ENCODE measurements around the gene PLCD3. TPM values are rescaled to one million over a fixed set of nuclear protein-coding genes. Genes with fewer than 3 reads are reported as not detected.
A peak's percentile ranks its signal among the peaks of the same experiment; 100 is the strongest.

PLCD3 gene
- total and polyA plus RNA-seq, 2 of the 13 experiments (the other 11 are each of a cell fraction or from before 2014, with no cell fraction given): 11.3 to 39.1 TPM

DNA sequence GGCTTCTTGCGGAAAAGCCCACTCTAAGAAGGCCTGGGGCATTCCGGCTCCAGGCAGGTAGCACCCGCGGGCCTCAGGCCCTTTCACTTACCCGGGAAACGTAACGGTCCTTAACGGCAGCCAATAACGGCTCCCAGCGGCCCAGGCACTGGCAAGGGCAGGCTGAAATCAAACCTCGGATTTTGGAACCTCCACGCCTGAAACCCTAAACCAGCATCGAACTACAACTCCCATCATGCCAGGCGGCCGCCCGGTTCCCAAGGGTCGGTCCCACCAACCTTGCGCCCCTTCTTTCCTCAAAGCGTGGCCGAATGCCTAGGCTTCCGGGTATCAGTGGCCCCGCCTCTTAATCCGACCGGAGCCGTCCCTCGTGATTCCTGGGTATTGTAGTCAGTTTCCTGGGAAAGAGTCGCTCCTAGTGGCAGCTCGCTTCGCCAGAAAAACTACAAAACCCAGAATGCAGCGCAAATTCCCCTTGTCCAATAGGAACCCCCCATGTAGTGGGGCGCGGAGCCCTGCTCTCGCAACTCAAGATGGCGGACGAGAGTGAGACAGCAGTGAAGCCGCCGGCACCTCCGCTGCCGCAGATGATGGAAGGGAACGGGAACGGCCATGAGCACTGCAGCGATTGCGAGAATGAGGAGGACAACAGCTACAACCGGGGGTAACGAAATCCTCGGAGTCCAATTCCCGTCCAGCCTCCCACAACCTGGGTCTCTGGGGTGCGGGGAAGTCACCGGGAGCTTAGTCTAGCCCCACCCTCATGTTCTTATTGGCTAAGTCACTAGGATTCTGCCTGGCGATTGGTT, 71.3 kb downstream of the PLCD3 start, which contains the start of gene NMT1 (continued):
- TF ChIP-seq, protein P1, sequence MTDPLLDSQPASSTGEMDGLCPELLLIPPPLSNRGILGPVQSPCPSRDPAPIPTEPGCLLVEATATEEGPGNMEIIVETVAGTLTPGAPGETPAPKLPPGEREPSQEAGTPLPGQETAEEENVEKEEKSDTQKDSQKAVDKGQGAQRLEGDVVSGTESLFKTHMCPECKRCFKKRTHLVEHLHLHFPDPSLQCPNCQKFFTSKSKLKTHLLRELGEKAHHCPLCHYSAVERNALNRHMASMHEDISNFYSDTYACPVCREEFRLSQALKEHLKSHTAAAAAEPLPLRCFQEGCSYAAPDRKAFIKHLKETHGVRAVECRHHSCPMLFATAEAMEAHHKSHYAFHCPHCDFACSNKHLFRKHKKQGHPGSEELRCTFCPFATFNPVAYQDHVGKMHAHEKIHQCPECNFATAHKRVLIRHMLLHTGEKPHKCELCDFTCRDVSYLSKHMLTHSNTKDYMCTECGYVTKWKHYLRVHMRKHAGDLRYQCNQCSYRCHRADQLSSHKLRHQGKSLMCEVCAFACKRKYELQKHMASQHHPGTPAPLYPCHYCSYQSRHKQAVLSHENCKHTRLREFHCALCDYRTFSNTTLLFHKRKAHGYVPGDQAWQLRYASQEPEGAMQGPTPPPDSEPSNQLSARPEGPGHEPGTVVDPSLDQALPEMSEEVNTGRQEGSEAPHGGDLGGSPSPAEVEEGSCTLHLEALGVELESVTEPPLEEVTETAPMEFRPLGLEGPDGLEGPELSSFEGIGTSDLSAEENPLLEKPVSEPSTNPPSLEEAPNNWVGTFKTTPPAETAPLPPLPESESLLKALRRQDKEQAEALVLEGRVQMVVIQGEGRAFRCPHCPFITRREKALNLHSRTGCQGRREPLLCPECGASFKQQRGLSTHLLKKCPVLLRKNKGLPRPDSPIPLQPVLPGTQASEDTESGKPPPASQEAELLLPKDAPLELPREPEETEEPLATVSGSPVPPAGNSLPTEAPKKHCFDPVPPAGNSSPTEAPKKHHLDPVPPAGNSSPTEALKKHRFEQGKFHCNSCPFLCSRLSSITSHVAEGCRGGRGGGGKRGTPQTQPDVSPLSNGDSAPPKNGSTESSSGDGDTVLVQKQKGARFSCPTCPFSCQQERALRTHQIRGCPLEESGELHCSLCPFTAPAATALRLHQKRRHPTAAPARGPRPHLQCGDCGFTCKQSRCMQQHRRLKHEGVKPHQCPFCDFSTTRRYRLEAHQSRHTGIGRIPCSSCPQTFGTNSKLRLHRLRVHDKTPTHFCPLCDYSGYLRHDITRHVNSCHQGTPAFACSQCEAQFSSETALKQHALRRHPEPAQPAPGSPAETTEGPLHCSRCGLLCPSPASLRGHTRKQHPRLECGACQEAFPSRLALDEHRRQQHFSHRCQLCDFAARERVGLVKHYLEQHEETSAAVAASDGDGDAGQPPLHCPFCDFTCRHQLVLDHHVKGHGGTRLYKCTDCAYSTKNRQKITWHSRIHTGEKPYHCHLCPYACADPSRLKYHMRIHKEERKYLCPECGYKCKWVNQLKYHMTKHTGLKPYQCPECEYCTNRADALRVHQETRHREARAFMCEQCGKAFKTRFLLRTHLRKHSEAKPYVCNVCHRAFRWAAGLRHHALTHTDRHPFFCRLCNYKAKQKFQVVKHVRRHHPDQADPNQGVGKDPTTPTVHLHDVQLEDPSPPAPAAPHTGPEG (CRISPR knock-in tag; IDR thresholded peaks at IDR 0.05): peak; percentile 63
- peak; percentile 81 for TF ChIP-seq NFKB2 (CRISPR knock-in tag; IDR thresholded peaks at IDR 0.05; ENCODE audit: borderline replicate concordance)
- no peak for TF ChIP-seq ZNF138 (CRISPR knock-in tag; IDR thresholded peaks at IDR 0.05; ENCODE audit: low read depth)
- TF ChIP-seq TAF1 (CRISPR knock-in tag; IDR thresholded peaks at IDR 0.05): peak; percentile 99
- TF ChIP-seq SMAD9 (CRISPR knock-in tag; IDR thresholded peaks at IDR 0.05): no peak
- TF ChIP-seq, protein P2, sequence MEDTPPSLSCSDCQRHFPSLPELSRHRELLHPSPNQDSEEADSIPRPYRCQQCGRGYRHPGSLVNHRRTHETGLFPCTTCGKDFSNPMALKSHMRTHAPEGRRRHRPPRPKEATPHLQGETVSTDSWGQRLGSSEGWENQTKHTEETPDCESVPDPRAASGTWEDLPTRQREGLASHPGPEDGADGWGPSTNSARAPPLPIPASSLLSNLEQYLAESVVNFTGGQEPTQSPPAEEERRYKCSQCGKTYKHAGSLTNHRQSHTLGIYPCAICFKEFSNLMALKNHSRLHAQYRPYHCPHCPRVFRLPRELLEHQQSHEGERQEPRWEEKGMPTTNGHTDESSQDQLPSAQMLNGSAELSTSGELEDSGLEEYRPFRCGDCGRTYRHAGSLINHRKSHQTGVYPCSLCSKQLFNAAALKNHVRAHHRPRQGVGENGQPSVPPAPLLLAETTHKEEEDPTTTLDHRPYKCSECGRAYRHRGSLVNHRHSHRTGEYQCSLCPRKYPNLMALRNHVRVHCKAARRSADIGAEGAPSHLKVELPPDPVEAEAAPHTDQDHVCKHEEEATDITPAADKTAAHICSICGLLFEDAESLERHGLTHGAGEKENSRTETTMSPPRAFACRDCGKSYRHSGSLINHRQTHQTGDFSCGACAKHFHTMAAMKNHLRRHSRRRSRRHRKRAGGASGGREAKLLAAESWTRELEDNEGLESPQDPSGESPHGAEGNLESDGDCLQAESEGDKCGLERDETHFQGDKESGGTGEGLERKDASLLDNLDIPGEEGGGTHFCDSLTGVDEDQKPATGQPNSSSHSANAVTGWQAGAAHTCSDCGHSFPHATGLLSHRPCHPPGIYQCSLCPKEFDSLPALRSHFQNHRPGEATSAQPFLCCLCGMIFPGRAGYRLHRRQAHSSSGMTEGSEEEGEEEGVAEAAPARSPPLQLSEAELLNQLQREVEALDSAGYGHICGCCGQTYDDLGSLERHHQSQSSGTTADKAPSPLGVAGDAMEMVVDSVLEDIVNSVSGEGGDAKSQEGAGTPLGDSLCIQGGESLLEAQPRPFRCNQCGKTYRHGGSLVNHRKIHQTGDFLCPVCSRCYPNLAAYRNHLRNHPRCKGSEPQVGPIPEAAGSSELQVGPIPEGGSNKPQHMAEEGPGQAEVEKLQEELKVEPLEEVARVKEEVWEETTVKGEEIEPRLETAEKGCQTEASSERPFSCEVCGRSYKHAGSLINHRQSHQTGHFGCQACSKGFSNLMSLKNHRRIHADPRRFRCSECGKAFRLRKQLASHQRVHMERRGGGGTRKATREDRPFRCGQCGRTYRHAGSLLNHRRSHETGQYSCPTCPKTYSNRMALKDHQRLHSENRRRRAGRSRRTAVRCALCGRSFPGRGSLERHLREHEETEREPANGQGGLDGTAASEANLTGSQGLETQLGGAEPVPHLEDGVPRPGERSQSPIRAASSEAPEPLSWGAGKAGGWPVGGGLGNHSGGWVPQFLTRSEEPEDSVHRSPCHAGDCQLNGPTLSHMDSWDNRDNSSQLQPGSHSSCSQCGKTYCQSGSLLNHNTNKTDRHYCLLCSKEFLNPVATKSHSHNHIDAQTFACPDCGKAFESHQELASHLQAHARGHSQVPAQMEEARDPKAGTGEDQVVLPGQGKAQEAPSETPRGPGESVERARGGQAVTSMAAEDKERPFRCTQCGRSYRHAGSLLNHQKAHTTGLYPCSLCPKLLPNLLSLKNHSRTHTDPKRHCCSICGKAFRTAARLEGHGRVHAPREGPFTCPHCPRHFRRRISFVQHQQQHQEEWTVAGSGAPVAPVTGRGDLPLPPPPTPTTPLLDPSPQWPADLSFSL (CRISPR knock-in tag; IDR thresholded peaks at IDR 0.05): no peak
- TF ChIP-seq MBD4 (IDR thresholded peaks at IDR 0.05; ENCODE audit: borderline replicate concordance, low read length): no peak
- TF ChIP-seq ZNF619 (CRISPR knock-in tag; IDR thresholded peaks at IDR 0.05): peak; percentile 63; the same call in 1 of the 2 replicates
